AG04450 (cell line): ENCODE measurements around the gene CEP57L1. TPM values are rescaled to one million over a fixed set of nuclear protein-coding genes. Genes with fewer than 3 reads are reported as not detected.

Experiments
- CTCF ChIA-PET: fragments of 300-600, 350-600 bp; formaldehyde crosslinking; extraction: SDS; loops from one replicate; lab custom pipeline; 2022; ENCODE audit warnings: antibody characterized with exemption, inconsistent platforms; lab: Charles Lee
- POLR2A ChIA-PET: fragments of 350-600 bp; formaldehyde crosslinking; extraction: SDS; loops from one replicate; lab custom pipeline; 2021; ENCODE audit warnings: antibody characterized with exemption, inconsistent platforms; lab: Yijun Ruan, JAX
- DNase-seq: peaks from one replicate; pipeline ENCODE4 v3.0.0-alpha.2; 2011; ENCODE audit warnings: low read depth, low spot score
- H3K27ac ChIP-seq: one replicate; pipeline ENCODE4 v1.5.1; 2012; ENCODE audit warnings: low read depth, low read length, control low read depth
- H3K27me3 ChIP-seq: one replicate; pipeline ENCODE4 v1.6.0; 2012; ENCODE audit warnings: low read length; ENCODE audit not compliant: control insufficient read depth, insufficient read depth
- H3K4me3 ChIP-seq: 2 replicates; pipeline ENCODE4 v1.5.1; 2011; ENCODE audit warnings: mild to moderate bottlenecking, low read depth, low read length, control low read depth
- H3K9me3 ChIP-seq: 2 replicates; pipeline ENCODE4 v1.5.1; 2012; ENCODE audit warnings: low read length; ENCODE audit not compliant: control insufficient read depth, insufficient read depth
- polyA plus RNA-seq: library from polyadenylated mRNA; depleted of rRNA; stranded (reverse); fragments of >200 nt; gene quantifications from 2 replicates; pipeline ENCODE4 v1.2.3, GENCODE V29; 2011
- TF ChIP-seq, protein P1 (sequence below): IDR thresholded peaks from 2 replicates; pipeline ENCODE4 v1.5.1; 2011; ENCODE audit warnings: low read depth, low read length, control low read depth, inconsistent platforms

CEP57L1 gene
- polyA plus RNA-seq, 1 experiment: 21.2 TPM

DNA sequence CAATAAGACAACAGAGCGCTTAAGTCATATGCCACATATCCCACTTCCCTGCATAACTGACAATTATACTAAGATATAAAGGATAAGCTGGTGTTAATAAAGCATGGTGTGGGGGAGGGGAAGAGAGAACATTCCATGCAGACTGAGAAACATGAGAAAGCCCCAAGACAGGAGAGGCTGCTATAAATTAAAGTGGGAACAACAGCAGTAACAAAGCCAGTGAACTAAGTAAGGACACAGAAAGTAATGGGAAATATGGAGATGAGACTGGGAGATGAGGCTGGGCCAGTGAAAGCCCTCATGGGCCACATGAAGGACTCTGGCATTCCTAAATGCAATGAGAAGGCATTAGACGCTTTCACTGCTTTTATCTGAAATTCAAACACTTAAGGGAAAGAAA is 42.0 kb upstream of the CEP57L1 start:
- ChIA-PET POLR2A (no interaction called here), CTCF (no interaction called here)
- TF ChIP-seq, protein P1, sequence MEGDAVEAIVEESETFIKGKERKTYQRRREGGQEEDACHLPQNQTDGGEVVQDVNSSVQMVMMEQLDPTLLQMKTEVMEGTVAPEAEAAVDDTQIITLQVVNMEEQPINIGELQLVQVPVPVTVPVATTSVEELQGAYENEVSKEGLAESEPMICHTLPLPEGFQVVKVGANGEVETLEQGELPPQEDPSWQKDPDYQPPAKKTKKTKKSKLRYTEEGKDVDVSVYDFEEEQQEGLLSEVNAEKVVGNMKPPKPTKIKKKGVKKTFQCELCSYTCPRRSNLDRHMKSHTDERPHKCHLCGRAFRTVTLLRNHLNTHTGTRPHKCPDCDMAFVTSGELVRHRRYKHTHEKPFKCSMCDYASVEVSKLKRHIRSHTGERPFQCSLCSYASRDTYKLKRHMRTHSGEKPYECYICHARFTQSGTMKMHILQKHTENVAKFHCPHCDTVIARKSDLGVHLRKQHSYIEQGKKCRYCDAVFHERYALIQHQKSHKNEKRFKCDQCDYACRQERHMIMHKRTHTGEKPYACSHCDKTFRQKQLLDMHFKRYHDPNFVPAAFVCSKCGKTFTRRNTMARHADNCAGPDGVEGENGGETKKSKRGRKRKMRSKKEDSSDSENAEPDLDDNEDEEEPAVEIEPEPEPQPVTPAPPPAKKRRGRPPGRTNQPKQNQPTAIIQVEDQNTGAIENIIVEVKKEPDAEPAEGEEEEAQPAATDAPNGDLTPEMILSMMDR: no peak
- H3K27ac ChIP-seq: no peak overlapping the region
- no peaks in the 10 kb centered on the region for H3K9me3 ChIP-seq
- DNase-seq: no peak
- no peak overlapping the region for H3K4me3 ChIP-seq
- no peaks in the 10 kb centered on the region for H3K27me3 ChIP-seq

DNA sequence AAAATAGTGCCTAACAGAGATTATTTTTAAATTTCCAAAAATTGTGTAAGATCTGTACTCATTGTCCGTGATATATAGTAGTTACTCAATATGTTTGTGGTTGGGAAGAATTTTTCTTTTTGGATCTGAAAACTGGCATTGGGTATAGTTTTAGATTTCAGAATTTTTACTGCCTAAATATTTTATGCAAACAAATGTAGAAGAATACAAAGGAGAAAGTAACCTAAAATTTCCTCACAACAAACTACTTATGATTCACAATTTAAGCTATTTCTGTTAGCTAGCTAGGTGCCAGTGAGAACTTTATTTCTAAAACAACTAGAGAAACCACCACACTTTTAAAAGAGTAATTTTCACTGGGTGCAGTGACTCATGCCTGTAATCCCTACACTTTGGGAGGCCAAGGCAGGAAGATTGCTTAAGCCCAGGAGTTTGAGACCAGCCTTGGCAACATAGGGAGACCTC is 39.5 kb upstream of the CEP57L1 start:
- no peaks in the 10 kb centered on the region for H3K9me3 ChIP-seq
- TF ChIP-seq, protein P1: no peak
- H3K4me3 ChIP-seq: no peak overlapping the region
- H3K27ac ChIP-seq: no peak overlapping the region
- DNase-seq: no peak
- ChIA-PET POLR2A (no interaction called here), CTCF (interaction anchor here (1.4 kb wide), 1 partner anchor 18 kb away, joined by 5 read pairs; no protein-coding TSS in a partner anchor)
- H3K27me3 ChIP-seq: no peaks in the 10 kb centered on the region

- Histone ChIP-seq H3K9me3 (no peaks in the 10 kb centered on the region), H3K27me3 (no peaks in the 10 kb centered on the region), H3K27ac (no peak overlapping the region), H3K4me3 (no peak overlapping the region)
- ChIA-PET POLR2A (no interaction called here), CTCF (interaction anchor here (1.4 kb wide), 1 partner anchor 17 kb away, joined by 5 read pairs; no protein-coding TSS in a partner anchor)
- DNase-seq: no peak
- TF ChIP-seq, protein P1: no peak
Measured at GRCh38 chr6:109056661-109057060, 38.6 kb upstream of the CEP57L1 start.

- ChIA-PET POLR2A (no interaction called here), CTCF (interaction anchor here (1.0 kb wide), 1 partner anchor 14 kb away, joined by 8 read pairs; no protein-coding TSS in a partner anchor)
- no peaks in the 10 kb centered on the region for H3K27me3 ChIP-seq
- TF ChIP-seq, protein P1: no peak
- H3K27ac ChIP-seq: no peak overlapping the region
- H3K4me3 ChIP-seq: no peak overlapping the region
- no peak for DNase-seq
- no peaks in the 10 kb centered on the region for H3K9me3 ChIP-seq
Measured at GRCh38 chr6:109058620-109059019, 36.7 kb upstream of the CEP57L1 start.

GRCh38 chr6:109059153-109059552 is 36.2 kb upstream of the CEP57L1 start:
- TF ChIP-seq, protein P1: no peak
- Histone ChIP-seq H3K9me3 (no peaks in the 10 kb centered on the region), H3K4me3 (no peak overlapping the region), H3K27ac (no peak overlapping the region), H3K27me3 (no peaks in the 10 kb centered on the region)
- ChIA-PET POLR2A (no interaction called here), CTCF (interaction anchor here (1.0 kb wide), 1 partner anchor 14 kb away, joined by 8 read pairs; no protein-coding TSS in a partner anchor)
- no peak for DNase-seq
